Upper lobe of left lung (tissue), 6 donors: ENCODE results near the gene EXTL1. TPM values are rescaled to one million over a fixed set of nuclear protein-coding genes. Genes with fewer than 3 reads are reported as not detected.

Experiments
- ATAC-seq, 2 donors: fragments of 200-7000 bp; cut with Tn5 transposase; one replicate each; pipeline ENCODE4 v1.9.1; 2022; ENCODE audit warnings: mild to moderate bottlenecking in 2 of 2, moderate library complexity in 2 of 2; ENCODE audit not compliant: low FRiP score in 2 of 2
- DNase-seq, 2 donors: peaks; one replicate each; pipeline ENCODE4 v3.0.0-alpha.2; 2019 to 2020
- H3K27ac ChIP-seq, 4 donors: fragments of 200-600 bp; sonication (generic); one replicate each; pipeline ENCODE4 v1.5.1; 2016 to 2019
- H3K27me3 ChIP-seq, 4 donors: fragments of 200-600 bp; sonication (generic); one replicate each; pipeline ENCODE4 v1.5.1; 2017 to 2019
- H3K36me3 ChIP-seq, 4 donors: fragments of 200-600 bp; sonication (generic); one replicate each; pipeline ENCODE4 v1.5.1; 2016 to 2019
- H3K4me1 ChIP-seq, 4 donors: fragments of 200-600 bp; sonication (generic); one replicate each; pipeline ENCODE4 v1.5.1; 2018 to 2019
- H3K4me3 ChIP-seq, 4 donors: fragments of 200-600 bp; sonication (generic); one replicate each; pipeline ENCODE4 v1.5.1; 2017 to 2019; ENCODE audit warnings: mild to moderate bottlenecking in 2 of 4, moderate library complexity in 1 of 4
- H3K9me3 ChIP-seq, 4 donors: fragments of 200-600 bp; sonication (generic); one replicate each; pipeline ENCODE4 v1.5.1; 2018 to 2019
- EP300 ChIP-seq, 4 donors: sonication (generic); formaldehyde crosslinking; IDR thresholded peaks; one replicate each; pipeline ENCODE4 v1.5.1; 2017; ENCODE audit warnings: antibody characterized with exemption in 4 of 4, control low read depth in 2 of 4
- POLR2A ChIP-seq, 4 donors: fragments of 450-650 bp; IDR thresholded peaks; one replicate each; pipeline ENCODE4 v1.5.1; 2016 to 2017; ENCODE audit warnings: antibody characterized with exemption in 4 of 4, mild to moderate bottlenecking in 2 of 4
- POLR2AphosphoS5 ChIP-seq, 2 donors: sonication (generic); formaldehyde crosslinking; IDR thresholded peaks; one replicate each; pipeline ENCODE4 v1.5.1; 2017; ENCODE audit warnings: antibody characterized with exemption in 2 of 2
- WGBS, 2 donors: methylation state at CpG; one replicate each; pipeline ENCODE4 v1.1.5; 2017 to 2018; 5-methylcytosine and 5-hydroxymethylcytosine counted together
- total RNA-seq, 6 donors: library from RNA; depleted of rRNA in 4 of 6; stranded (reverse); fragments of >200 nt in 4 of 6; gene quantifications; one replicate each; pipeline versions ENCODE4 v1.1.0 to v1.2.1, GENCODE V29; 2016 to 2021
- TF ChIP-seq, protein P1 (sequence below), 6 experiments: fragments of 450-650 bp in 4 of 6; fragments of 200-600 bp in 2 of 6; sonication (generic) in 2 of 6; IDR thresholded peaks; one replicate each; pipeline ENCODE4 v1.5.1; 2016 to 2019; ENCODE audit warnings: antibody characterized with exemption in 6 of 6
- donor health status: DM: no; HTN: no; CAD: no; lungs with moderate emphysema.
- donor health status: DM: no; HTN: yes; CAD: no; lungs with severe emphysema.

EXTL1 gene
- total RNA-seq, 6 donors from 2014 or later = under 0.01 to 0.24 (median 0.20) TPM; not detected in 3

GRCh38 chr1:26017606-26018005, 4.0 kb upstream of the EXTL1 start:
- H3K36me3 ChIP-seq = no peaks in the 10 kb centered on the region
- H3K27ac ChIP-seq = no peak overlapping the region
- no peaks in the 10 kb centered on the region for H3K27me3 ChIP-seq
- WGBS, 2 donors = 77 to 84% methylated on average over 6 of the region's 6 CpGs
- H3K4me3 ChIP-seq = no peak overlapping the region
- no peaks in the 10 kb centered on the region for H3K9me3 ChIP-seq
- TF ChIP-seq EP300 (IDR thresholded peaks at IDR 0.05) (no peak), POLR2A (IDR thresholded peaks at IDR 0.05) (no peak), POLR2AphosphoS5 (IDR thresholded peaks at IDR 0.05) (no peak)
- TF ChIP-seq, protein P1, sequence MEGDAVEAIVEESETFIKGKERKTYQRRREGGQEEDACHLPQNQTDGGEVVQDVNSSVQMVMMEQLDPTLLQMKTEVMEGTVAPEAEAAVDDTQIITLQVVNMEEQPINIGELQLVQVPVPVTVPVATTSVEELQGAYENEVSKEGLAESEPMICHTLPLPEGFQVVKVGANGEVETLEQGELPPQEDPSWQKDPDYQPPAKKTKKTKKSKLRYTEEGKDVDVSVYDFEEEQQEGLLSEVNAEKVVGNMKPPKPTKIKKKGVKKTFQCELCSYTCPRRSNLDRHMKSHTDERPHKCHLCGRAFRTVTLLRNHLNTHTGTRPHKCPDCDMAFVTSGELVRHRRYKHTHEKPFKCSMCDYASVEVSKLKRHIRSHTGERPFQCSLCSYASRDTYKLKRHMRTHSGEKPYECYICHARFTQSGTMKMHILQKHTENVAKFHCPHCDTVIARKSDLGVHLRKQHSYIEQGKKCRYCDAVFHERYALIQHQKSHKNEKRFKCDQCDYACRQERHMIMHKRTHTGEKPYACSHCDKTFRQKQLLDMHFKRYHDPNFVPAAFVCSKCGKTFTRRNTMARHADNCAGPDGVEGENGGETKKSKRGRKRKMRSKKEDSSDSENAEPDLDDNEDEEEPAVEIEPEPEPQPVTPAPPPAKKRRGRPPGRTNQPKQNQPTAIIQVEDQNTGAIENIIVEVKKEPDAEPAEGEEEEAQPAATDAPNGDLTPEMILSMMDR (IDR thresholded peaks at IDR 0.05) = no peak
- DNase-seq (no peak), ATAC-seq (no peak)
- H3K4me1 ChIP-seq = peaks cover 2 to 28% (median 22%) of the 10 kb centered on the region in 4 donors

- H3K4me3 ChIP-seq = no peak overlapping the region
- H3K27me3 ChIP-seq = no peaks in the 10 kb centered on the region
- no peaks in the 10 kb centered on the region for H3K36me3 ChIP-seq
- H3K27ac ChIP-seq = no peak overlapping the region
- 63 to 78% methylated on average over 5 to 8 of the region's 8 CpGs for WGBS, 2 donors
- DNase-seq = no peak
- no peaks in the 10 kb centered on the region for H3K9me3 ChIP-seq
- peaks cover 2 to 24% (median 22%) of the 10 kb centered on the region in 4 donors for H3K4me1 ChIP-seq
- TF ChIP-seq, protein P1 (IDR thresholded peaks at IDR 0.05) = no peak
- no peak for TF ChIP-seq POLR2AphosphoS5 (IDR thresholded peaks at IDR 0.05)
- no peak for TF ChIP-seq EP300 (IDR thresholded peaks at IDR 0.05)
- no peak for TF ChIP-seq POLR2A (IDR thresholded peaks at IDR 0.05)
- ATAC-seq = no peak
Measured at GRCh38 chr1:26019641-26020315, 1.8 kb upstream of the EXTL1 start.

GRCh38 chr1:26020330-26020768, 1.2 kb upstream of the EXTL1 start:
- Histone ChIP-seq H3K27me3 (no peaks in the 10 kb centered on the region), H3K4me1 (peaks cover 2 to 19% (median 17%) of the 10 kb centered on the region in 4 donors), H3K27ac (no peak overlapping the region), H3K4me3 (no peak overlapping the region), H3K36me3 (no peaks in the 10 kb centered on the region), H3K9me3 (no peaks in the 10 kb centered on the region)
- no peak for DNase-seq
- 74 to 87% methylated on average over 6 of the region's 6 CpGs for WGBS, 2 donors
- TF ChIP-seq POLR2A (IDR thresholded peaks at IDR 0.05) (no peak), POLR2AphosphoS5 (IDR thresholded peaks at IDR 0.05) (no peak), EP300 (IDR thresholded peaks at IDR 0.05) (no peak)
- TF ChIP-seq, protein P1 (IDR thresholded peaks at IDR 0.05) = no peak
- ATAC-seq = no peak

- WGBS, 2 donors = 73% methylated on average over 6 of the region's 6 CpGs
- H3K27ac ChIP-seq = no peak overlapping the region
- H3K27me3 ChIP-seq = no peaks in the 10 kb centered on the region
- peaks cover 2 to 13% (median 12%) of the 10 kb centered on the region in 4 donors for H3K4me1 ChIP-seq
- H3K4me3 ChIP-seq = no peak overlapping the region
- no peaks in the 10 kb centered on the region for H3K9me3 ChIP-seq
- TF ChIP-seq POLR2AphosphoS5 (IDR thresholded peaks at IDR 0.05) (no peak), EP300 (IDR thresholded peaks at IDR 0.05) (no peak), POLR2A (IDR thresholded peaks at IDR 0.05) (no peak)
- TF ChIP-seq, protein P1 (IDR thresholded peaks at IDR 0.05) = no peak
- ATAC-seq = no peak
- DNase-seq = no peak
- no peaks in the 10 kb centered on the region for H3K36me3 ChIP-seq
Measured at GRCh38 chr1:26020941-26021646, 481 bp upstream of the EXTL1 start.
